MM.1S (cell line): ENCODE measurements around the gene AFG3L2.

Experiments used
- CTCF ChIP-seq: fragments of 300-600 bp; sonication (generic); IDR thresholded peaks from 2 replicates; pipeline ENCODE4 v1.5.1; 2016; ENCODE audit warnings: antibody characterized with exemption, low read length, mixed read lengths
- EZH2phosphoT487 ChIP-seq: fragments of 300-600 bp; sonication (generic); IDR thresholded peaks from 2 replicates; pipeline ENCODE4 v1.6.1; 2018; ENCODE audit warnings: antibody characterized with exemption, low read length

DNA sequence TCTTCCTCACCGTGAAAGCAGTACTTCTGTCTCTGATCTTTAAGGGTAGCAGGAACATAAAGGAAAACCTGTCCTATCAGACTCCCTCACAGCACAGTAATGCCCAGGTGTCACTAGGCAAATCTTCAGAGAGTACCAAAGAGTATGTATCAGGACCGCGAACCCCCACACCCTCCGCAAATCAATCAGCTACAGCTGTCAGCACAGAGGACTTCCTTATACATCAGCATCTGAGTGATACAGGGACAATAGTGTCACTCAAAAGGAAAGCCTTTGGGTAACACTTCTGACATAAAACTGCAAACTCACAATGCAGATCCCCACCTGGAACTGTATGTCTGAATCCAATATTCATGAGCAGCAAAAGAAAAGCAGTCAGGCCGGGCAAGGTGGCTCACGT is 2.6 kb downstream of the AFG3L2 start:
- no peak for TF ChIP-seq CTCF
- no peak for TF ChIP-seq EZH2phosphoT487
